Skeletal muscle cell (primary cell): ENCODE data around the gene BHLHE40.
"Not testable (repeated sequence)": the region's sequence is repeated elsewhere in the genome, so short reads cannot be mapped to it uniquely, and the experiment has no call there.

Source experiments
- DNase-seq: peaks from one replicate; pipeline ENCODE4 v3.0.0-alpha.2; 2010; ENCODE audit warnings: low read depth
- H3K4me3 ChIP-seq: 2 replicates; pipeline ENCODE4 v1.5.1; 2011; ENCODE audit warnings: low read depth, mild to moderate bottlenecking, control low read depth, low read length, moderate library complexity

Gene BHLHE40

DNA sequence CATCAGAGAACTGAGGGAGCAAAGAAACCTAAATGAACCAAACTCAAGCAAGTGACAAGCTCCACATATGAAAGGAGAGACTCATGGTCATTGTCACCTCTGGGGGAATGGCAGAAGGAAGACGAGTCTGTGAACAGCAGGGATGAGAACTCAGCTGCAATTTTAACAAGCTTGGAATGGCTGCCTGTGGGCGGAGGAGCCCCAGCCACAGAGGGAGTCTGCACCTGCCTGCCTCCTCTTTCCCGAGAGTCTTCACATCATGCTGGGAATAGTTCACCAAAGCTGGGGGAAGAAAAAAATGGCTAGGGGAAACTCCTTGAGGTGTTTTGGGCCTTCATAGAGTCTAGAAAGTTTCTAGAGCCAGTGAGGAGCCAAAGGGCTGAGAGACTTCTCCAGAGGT lies 21.3 kb upstream of the BHLHE40 start:
- DNase-seq = no peak
- no peak overlapping the region for H3K4me3 ChIP-seq

DNA sequence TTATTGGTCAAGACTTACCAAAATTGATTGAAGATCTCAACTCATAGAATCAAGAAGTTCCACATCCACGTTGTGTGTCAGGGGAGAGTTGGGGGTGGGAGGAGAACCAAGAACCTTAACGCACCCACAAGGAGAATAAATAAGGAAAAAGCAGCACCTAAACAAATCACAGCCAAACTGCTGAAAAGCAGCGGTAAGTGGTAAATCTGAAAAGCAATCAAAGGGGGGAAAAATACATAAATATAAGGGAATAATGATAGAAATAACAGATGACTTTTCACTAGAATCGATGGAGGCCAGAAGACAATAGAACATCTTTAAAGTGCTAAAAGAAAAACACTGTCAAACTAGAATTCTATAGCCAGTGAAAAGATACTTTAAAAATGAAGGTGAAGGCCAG lies 20.1 kb upstream of the BHLHE40 start:
- no peak overlapping the region for H3K4me3 ChIP-seq
- DNase-seq = no peak

GRCh38 chr3:4961865-4962264 lies 17.4 kb upstream of the BHLHE40 start:
- not testable (repeated sequence) for H3K4me3 ChIP-seq, DNase-seq

DNA sequence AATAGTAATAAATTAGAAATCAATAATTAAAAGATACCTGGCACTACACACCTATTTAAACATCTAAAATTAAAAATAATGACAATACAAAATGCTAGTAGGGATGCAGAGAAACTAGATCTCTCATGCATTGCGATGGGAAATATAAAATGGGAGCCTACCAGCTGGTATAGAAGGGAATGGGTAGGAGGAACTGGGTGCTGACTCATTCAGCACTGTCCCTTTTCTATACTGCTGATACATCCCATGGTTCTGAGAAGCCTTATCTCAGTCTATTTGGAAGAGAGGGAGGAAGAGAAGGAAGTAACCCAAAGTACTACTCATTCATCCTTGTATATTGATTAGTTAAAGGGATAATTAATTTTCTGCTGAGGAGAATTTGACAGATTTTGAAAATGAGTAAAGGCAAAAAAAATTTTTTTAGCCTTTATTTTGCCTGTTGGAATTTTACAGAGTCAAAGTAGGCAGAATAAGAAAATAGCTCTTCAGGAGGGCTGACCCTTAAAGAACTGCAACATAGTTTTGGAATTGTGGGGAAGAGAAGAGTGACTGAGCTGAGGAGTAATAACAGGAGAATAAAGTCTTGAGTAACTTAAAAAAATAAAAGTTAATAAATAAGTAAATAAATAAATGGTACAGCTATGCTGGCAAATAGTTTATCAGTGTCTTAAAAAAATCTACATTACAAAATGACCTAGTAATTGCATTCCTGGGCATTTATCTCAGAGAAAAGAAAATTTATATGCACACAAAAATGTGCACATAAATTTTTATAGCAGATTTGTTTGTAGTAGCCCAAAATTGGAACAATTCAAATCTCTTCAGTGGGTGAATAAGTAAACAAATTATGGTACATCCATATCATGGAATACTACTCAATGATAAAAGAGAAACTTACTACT lies 15.3 kb upstream of the BHLHE40 start:
- no peak overlapping the region for H3K4me3 ChIP-seq
- no peak for DNase-seq

DNA sequence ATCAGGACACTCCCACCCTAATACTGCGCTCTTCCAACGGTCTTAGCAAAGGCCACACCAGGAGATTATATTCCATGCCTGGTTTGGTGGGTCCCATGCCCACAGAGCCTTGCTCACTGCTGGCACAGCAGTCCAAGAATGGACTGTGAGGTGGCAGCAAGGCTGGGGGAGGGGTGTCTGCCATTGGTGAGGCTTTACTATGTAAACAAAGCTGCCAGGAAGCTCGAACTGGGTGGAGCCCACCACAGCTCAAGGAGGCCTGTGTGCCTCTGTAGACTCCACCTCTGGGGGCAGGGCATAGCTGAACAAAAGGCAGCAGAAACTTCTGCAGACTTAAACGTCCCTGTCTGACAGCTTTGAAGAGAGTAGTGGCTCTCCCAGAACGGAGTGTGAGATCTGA lies 13.2 kb upstream of the BHLHE40 start:
- H3K4me3 ChIP-seq, DNase-seq: not testable (repeated sequence)

DNA sequence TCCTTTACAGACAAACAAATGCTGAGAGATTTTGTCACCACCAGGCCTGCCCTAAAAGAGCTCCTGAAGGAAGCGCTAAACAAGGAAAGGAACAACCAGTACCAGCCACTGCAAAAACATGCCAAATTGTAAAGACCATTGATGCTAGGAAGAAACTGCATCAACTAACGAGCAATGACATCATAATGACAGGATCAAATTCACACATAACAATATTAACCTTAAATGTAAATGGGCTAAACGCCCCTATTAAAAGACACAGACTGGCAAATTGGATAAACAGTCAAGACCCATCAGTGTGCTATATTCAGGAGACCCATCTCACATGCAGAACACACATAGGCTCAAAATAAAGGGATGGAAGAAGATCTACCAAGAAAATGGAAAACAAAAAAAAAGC lies 11.6 kb upstream of the BHLHE40 start:
- DNase-seq, H3K4me3 ChIP-seq: not testable (repeated sequence)

DNA sequence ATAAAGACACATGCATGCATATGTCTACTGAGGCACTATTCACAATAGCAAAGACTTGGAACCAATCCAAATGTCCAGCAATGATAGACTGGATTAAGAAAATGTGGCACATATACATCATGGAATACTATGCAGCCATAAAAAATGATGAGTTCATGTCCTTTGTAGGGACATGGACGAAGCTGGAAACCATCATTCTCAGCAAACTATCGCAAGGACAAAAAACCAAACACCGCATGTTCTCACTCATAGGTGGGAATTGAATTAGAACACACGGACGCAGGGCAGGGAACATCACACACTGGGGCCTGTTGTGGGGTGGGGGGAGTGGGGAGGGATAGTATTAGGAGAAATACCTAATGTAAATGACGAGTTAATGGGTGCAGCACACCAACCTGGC lies 7.8 kb upstream of the BHLHE40 start:
- H3K4me3 ChIP-seq = not testable (repeated sequence)

GRCh38 chr3:4971838-4972237 lies 7.4 kb upstream of the BHLHE40 start:
- H3K4me3 ChIP-seq = no peak overlapping the region
- DNase-seq = no peak

More for the DNA sequence above, 7.8 kb upstream of the BHLHE40 start:
- not testable (repeated sequence) for DNase-seq

DNA sequence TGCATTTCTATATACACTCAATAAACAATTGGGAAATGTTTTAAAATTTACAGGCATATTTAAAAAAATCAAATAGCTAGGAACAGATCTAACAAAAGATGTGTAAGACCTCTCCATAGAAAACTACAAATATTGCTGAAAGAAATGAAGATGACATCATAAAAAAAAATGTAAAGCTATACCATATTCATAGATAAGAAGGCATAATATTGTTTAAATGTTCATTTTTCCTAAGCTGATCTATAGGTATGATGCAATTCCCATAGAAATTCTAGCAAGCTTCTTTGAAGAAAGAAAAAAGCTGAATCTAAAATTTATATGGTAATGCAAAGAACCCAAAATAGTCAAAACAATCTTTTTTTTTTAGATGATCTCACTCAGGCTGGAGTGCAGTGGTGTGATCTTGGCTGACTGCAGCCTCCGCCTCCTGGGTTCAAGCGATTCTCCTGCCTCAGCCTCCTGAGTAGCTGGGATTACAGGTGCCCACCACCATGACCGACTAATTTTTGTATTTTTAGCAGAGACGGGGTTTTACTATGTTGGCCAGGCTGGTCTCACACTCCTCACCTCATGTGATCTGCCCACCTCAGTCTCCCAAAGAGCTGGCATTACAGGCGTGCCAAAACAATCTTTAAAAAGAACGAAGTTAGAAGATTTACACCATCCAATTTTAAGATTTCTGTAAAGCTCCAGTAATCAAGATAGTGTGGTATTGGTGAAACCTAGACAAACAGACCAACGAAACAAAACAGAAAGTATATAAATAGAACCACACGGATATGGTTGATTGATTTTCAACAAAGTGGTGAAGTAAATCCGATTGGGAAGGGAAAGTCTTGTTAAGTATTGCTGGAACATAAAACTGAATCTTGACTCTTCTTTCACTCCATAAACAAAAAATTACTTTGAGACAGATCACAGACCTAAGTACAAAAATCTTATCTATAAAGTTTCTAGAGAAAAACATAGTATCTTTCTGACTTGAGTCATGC lies 6.3 kb upstream of the BHLHE40 start:
- DNase-seq = no peak
- no peak overlapping the region for H3K4me3 ChIP-seq

- DNase-seq = no peak
- H3K4me3 ChIP-seq = no peak overlapping the region
Observed at GRCh38 chr3:4974154-4974553, 5.1 kb upstream of the BHLHE40 start.

DNA sequence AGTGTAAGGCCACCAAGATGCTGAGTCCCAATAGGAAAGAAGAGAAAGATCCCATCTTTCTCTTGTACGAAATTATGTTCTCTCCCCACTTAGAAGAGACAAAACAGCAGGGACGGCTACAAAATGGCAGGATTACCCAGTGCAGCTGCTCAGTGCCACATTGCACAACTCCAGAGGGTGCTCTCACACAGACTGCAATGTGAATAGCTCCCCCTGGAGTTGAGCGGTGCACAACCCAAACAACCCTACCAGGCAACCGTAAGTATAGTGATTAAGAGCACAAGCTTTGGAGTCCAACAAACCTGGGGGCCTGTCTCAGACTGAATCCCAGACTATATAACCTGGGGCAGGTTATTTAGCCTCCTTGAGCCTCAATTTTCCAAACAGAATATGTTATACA lies 3.1 kb upstream of the BHLHE40 start:
- DNase-seq = no peak
- no peak overlapping the region for H3K4me3 ChIP-seq

- peak overlapping the region; percentile 55 for H3K4me3 ChIP-seq
- peak; percentile 79 for DNase-seq
Observed at GRCh38 chr3:4977001-4977852, 2.0 kb upstream of the BHLHE40 start.

DNA sequence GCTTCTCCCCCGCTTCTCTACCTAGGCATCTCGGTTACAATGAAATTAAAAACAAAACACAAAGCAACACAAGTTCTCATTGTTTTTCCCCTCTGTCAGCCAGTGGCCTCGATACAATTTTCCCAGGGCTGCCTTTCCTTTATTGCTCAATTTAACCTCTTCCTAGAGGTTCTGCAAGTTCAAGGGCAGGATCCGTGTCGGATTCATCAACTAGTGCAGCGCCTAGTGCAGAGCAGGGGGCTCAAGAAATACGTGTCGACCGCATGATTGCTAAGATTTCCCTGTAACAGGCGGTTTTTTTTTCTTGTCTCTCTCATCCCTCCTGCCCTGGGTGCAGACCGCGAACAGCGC lies 1.4 kb upstream of the BHLHE40 start:
- DNase-seq = no peak

GRCh38 chr3:4978204-4978965 lies 852 bp upstream of the BHLHE40 start:
- DNase-seq = peak; percentile 98

More for the DNA sequence above, 1.4 kb upstream of the BHLHE40 start:
- peak overlapping the region; percentile 55 for H3K4me3 ChIP-seq

GRCh38 chr3:4978966-4979427 lies 240 bp upstream of the BHLHE40 start:
- peak; percentile 99 for DNase-seq
- peak overlapping the region; percentile 100 for H3K4me3 ChIP-seq

More at GRCh38 chr3:4978204-4978965, 852 bp upstream of the BHLHE40 start:
- H3K4me3 ChIP-seq = peak overlapping the region; percentile 55

GRCh38 chr3:4980229-4981203 lies 1.3 kb downstream of the BHLHE40 start:
- peak; percentile 71 for DNase-seq
- peak overlapping the region; percentile 100 for H3K4me3 ChIP-seq

DNA sequence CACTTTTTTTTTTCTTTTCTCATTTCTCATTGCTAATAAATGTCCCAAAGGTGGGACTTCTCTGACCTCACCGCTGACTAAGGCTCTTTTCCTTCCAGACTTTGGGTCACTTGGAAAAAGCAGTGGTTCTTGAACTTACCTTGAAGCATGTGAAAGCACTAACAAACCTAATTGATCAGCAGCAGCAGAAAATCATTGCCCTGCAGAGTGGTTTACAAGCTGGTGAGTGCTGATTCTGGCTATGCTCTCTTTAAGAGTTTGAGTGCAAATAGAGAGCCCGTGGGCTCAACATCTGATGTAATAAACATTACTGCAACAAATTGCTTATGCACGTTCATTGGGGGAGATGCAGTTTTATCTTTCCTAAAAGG lies 2.0 kb downstream of the BHLHE40 start:
- no peak for DNase-seq
- peak overlapping the region; percentile 100 for H3K4me3 ChIP-seq
